ENCODE data around the gene RAP1A.

The RAP1A gene

DNA sequence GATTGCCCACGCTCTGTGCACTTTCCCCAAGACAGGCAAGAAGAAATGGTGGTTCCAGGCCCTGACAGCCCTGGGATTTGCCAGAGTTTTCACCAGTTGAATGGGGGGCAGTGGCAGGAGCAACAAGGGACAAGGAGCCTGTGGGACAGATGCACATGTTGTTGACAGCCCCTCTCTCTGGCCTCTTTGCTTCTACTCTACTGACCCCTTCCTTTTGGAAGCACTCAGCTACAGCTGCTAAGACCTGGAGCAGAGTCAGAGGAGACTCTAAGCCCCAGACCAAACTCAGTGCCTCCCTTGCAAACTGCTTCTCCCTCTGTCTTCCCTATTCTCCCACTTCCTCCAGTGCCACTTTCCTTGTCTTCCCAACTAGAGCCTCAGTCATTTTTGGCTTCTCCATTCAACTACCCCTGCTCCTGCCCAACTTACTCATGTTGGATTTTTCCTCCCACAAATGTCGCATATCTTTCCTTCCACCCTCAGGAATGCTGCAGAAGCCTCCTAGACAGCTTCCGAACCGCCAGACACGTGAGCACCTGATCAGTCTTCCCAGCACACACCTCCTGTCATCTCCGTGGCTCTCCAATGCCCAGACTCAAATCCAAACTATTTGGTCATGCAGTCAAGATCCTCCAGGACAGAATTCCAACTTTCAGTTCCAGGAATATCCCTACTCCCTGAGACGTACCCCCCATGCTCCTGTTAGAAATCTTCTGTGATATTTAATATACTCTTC lies 110.5 kb downstream of the RAP1A start:
- DNase-seq (ENCODE audit: low read depth): no peak
- TF ChIP-seq CTCF (IDR thresholded peaks at IDR 0.05; ENCODE audit: insufficient read depth, low read depth, low read length, missing control alignments): no peak

DNA sequence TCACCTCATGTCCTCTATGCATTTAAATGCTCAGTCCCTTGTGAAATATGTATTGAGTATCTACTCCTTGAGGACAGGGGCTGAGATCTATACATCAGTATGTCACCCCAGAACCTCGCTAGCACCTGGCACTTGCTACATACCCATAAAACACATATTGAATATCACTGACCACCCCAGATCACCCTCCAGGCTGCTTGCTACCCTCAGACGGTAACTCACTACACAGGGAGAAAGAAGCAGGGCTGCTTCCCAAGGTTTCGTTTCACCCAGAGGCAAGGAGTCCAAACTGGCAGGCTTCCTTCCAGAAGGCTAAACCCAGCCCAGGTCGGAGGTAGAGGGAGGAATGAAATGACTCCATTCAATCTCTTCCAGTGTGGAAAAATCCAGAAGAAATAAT lies 111.1 kb downstream of the RAP1A start:
- no peak for DNase-seq (ENCODE audit: low read depth)
- H3K4me3 ChIP-seq (ENCODE audit: low read depth, low read length): no peak overlapping the region
- no peak for TF ChIP-seq CTCF (IDR thresholded peaks at IDR 0.05; ENCODE audit: insufficient read depth, low read depth, low read length, missing control alignments)

More for the DNA sequence above, 110.5 kb downstream of the RAP1A start:
- no peak overlapping the region for H3K4me3 ChIP-seq (ENCODE audit: low read depth, low read length)

DNA sequence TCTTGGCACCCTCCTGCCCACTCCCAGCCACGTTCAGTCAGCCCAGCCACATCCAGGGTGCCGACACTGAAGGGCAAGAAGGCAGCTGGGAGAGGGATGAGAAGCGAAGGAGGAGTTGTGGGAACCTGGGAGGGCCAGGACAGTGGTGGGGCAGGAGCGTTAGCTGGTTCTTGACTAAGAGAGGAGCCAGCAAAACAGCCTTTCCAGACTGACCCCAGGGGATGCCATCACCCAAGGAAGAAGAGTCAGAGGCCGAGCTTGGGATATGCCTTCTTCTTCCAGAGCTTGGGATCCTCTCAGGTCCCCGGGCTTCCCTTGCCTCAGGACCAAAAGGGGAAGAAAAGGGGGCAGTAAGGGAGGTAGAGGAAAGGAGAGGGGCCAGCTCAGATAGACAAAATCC lies 112.4 kb downstream of the RAP1A start:
- no peak for TF ChIP-seq CTCF (IDR thresholded peaks at IDR 0.05; ENCODE audit: insufficient read depth, low read depth, low read length, missing control alignments)
- no peak overlapping the region for H3K4me3 ChIP-seq (ENCODE audit: low read depth, low read length)
- DNase-seq (ENCODE audit: low read depth): no peak

DNA sequence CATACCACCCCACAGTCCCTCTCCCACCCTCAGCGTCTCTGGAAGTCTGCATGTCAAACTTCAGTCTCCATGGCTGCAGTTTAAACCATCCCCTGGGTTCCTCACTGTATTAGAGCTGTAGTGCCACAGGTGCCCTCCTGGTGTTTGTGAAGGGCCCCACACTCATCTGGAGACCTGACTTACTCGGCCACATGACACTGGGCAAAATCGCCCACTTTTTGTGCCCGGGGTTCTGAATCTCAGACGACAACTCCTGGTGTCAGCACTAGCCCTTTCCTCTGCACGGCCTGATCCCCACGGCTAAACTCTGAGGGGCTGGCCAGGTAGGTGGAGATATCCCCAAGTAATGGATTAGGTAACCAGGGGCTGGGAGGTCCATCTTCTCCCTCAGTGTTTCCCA lies 113.1 kb downstream of the RAP1A start:
- H3K4me3 ChIP-seq (ENCODE audit: low read depth, low read length): no peak overlapping the region
- no peak for DNase-seq (ENCODE audit: low read depth)
- TF ChIP-seq CTCF (IDR thresholded peaks at IDR 0.05; ENCODE audit: insufficient read depth, low read depth, low read length, missing control alignments): no peak

GRCh38 chr1:111733183-111733991 lies 113.8 kb downstream of the RAP1A start:
- no peak for TF ChIP-seq CTCF (IDR thresholded peaks at IDR 0.05; ENCODE audit: insufficient read depth, low read depth, low read length, missing control alignments)
- DNase-seq (ENCODE audit: low read depth): no peak
- no peak overlapping the region for H3K4me3 ChIP-seq (ENCODE audit: low read depth, low read length)

DNA sequence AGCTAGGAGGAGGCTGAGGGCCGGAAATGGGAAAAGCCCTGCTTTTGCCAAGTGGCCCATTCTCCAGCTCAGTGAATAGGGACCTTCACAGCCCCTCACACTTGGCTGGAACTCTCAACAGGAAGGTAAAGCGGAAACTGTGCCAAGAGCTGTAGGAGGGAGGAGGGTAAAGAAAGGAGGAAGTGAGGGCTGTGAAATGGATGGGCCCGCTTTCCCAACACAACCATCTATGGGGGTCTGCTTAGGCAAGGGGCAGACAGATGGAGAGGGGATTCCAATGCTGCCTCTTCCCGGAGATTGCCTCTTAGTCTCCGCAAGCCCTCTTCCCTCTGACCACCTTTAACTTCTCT lies 114.4 kb downstream of the RAP1A start:
- no peak for TF ChIP-seq CTCF (IDR thresholded peaks at IDR 0.05; ENCODE audit: insufficient read depth, low read depth, low read length, missing control alignments)
- no peak overlapping the region for H3K4me3 ChIP-seq (ENCODE audit: low read depth, low read length)
- no peak for DNase-seq (ENCODE audit: low read depth)
